MM.1S (cell line): ENCODE data around the gene DNAJB1.

Experiments
- CTCF ChIP-seq: fragments of 300-600 bp; sonication (generic); IDR thresholded peaks from 2 replicates; pipeline ENCODE4 v1.5.1; 2016; ENCODE audit warnings: antibody characterized with exemption, low read length, mixed read lengths
- EZH2phosphoT487 ChIP-seq: fragments of 300-600 bp; sonication (generic); IDR thresholded peaks from 2 replicates; pipeline ENCODE4 v1.6.1; 2018; ENCODE audit warnings: antibody characterized with exemption, low read length

- TF ChIP-seq EZH2phosphoT487 (no peak), CTCF (no peak)
Observed at GRCh38 chr19:14561249-14561648, 43.1 kb upstream of the DNAJB1 start.
